GM18858 (cell line): ENCODE results near the gene CAP2.
"Not testable (repeated sequence)": the region's sequence is repeated elsewhere in the genome, so short reads cannot be mapped to it uniquely, and the experiment has no call there.

Experiments
- ATAC-seq: cut with Tn5 transposase; IDR thresholded peaks from one replicate; pipeline ENCODE4 v1.9.1; 2021; ENCODE audit not compliant: unreplicated experiment

The CAP2 gene

DNA sequence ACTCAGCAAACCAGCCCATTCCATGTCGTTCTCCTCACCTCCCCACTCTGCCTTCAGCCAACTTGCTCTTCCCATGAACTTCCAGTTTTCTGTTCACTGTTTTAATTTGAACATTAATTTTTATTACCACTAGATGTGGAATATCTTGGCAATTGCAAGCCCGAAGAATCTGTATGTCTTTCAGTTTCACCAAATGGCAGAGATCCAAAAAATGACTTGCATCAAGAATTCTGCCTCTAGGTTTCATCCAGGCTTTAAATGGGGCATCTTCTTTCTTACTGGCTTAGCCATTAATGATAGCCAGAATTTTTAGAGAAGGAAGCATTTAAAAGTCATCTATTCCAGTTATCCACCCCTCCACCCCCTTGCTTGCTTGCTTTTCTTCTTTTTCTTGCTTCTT lies 39.0 kb downstream of the CAP2 start:
- ATAC-seq: no peak

DNA sequence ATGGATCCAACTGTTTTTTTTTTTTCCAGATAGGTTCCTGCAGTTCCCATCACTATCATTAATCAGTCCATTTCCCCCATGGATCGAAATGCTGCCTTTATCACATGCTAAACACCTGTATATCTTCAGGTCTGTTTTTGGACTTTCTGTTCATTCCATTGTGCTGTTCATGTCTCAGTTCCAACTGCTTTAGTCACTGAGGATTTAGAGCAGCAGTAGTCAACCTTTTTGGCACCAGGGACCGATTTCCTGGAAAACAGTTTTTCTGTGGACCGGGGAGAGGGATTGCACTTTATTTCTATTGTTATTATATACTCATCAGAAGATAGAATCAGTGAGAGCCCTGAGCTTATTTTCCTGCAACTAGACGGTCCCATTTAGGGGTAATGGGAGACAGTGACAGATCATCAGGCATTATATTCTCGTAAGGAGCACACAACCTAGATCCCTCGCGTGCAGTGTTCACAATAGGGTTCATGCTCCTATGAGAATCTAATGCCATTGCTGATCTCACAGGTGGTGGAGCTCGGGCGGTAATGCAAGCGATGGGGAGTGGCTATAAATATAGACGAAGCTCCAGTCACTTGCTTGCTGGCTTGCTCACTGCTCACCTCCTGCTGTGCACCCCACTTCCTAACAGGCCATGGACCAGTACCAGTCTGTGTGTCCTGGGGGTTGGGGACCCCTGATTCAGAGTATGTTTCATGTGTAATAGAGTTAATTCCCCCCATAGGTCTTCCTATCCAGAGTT lies 46.0 kb downstream of the CAP2 start:
- no peak for ATAC-seq

DNA sequence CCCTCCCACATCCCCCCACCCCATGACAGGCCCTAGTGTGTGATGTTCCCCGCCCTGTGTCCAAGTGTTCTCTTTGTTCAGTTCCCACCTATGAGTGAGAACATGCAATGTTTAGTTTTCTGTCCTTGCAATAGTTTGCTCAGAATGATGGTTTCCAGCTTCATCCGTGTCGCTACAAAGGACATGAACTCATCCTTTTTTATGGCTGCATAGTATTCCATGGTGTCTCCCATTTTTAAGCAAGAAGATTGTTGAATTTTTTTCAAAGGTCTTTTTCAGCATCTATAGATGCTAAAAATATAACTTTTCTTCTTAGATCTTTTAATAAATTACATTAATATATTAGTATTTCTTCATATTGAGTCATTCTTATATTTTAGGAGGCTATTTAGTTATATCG lies 47.4 kb downstream of the CAP2 start:
- ATAC-seq: not testable (repeated sequence)

DNA sequence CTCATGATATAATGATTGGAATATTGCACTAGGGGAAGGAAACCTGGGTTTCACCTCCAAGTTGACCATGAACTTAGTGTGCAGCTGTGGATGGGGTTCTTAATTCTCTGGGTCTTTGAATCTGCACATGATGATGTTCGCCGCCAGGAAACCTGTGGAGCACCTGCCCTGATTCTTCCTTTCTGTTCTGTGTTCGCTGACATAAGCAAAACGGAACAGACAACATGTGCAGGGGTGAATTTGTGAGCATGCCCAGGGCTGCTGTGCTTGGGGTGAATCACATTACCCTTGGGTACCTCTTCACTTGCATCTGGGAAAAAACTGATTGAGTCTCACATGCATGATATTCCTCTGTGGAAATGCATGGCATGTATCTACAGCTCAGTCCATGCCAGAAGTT lies 48.8 kb downstream of the CAP2 start:
- ATAC-seq: no peak

DNA sequence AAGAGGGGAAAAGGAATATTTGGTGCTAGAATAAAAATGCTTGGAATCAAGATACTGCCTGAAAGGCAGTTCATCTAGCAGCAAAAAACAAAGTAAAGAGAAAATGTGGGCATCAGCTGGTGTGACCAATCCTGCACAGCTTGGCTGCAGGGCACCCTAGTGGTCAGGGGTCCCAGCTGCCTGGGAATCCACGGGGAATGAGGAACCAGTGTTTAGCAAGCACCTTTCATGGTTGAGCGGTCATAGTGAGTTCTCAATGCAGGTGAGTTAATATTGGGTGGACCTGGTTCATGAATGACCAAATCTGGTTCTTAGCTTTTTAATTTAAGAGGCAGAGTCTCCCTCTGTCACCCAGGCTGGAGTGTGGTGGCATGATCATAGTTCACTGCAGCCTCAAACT lies 53.3 kb downstream of the CAP2 start:
- no peak for ATAC-seq

GRCh38 chr6:17448165-17448564 lies 54.8 kb downstream of the CAP2 start:
- no peak for ATAC-seq

DNA sequence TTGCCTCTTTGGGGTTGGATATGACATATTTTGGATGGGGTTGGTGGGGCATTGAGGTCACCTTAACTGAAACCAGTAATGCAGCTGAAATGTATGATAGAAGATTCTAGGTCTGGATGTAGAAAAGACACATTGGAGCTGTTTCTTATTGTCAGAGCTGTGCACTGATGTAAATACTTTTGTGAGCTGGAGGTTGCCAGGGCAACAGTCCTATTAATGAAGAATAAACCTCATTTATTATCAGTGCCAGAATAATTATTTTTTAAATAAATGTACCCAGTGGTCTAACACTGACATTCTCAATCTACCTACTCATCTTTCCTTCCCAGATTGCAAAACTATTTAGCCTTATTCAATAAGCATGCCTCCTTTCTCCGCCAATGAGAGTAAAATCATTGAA lies 57.0 kb downstream of the CAP2 start:
- ATAC-seq: no peak

- no peak for ATAC-seq
These were observed 57.4 kb downstream of the CAP2 start for GRCh38 chr6:17450832-17451231.

DNA sequence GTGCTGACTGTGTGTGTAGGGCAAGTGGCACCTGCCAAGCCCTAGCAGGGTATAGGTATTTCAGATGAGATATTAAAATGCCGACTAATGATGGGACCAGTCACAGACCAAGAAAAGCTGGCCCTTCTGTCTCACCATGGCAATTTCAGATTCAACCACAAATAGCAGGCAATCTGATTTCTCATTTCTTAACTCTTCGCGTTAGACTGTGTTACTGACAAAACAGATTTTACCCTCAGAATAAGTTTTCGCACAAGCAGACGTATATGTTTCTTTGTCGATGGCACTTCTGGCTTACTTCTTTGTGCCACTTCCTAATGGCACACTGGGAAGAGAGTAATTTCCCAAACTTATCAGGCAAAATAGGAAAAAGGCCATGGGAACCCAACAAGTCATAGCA lies 58.7 kb downstream of the CAP2 start:
- no peak for ATAC-seq

DNA sequence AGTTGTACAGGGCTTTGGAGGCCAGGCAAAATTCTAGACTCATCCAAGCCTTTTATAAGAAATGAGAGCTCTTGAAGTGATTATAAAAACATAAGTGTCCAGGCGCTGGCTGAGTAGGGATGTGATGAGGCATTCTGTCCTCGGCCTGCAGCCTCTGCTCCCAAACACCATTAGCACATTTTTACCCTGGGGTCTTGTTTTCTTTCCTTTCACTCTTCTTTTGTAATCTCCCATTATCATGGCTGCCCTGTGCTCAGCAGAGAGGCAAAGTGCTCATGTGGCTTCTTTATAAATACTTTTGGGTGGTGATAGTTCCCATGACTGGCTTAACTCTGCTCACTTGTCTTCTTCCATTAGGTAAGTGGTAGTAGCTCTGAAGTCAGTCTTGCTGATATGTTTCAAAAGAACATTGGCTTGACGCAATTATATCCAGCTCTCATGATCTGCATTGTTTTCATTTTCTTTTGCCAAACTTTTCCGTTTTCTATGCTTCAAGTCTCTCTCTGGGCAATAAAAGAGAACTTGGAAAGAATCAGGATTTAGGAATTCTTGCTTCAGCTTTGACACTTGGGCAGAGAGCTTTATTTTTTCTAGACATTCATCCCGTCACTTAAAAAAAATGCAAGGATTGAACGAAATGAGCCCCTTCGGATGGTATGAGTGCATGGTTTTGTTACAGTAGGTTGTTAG lies 61.1 kb downstream of the CAP2 start:
- ATAC-seq: no peak

DNA sequence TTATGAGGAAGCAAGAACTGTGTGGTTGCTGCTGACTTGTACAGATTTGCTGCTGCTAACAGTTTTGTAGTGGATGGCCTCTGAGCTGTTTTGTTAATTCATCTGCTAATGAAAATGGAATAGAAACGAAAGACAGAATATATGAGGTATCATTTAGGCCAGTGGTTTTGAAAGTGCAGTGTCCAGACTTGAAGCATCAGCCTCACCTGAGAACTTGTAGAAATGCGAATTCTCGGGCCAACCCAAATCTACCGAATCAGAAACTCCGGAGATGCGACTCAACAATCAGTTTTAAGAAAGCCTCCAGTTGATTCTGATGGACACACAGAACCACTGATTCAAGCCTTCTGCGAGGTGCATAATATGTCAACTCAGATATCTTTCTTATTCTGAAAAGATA lies 62.5 kb downstream of the CAP2 start:
- no peak for ATAC-seq

DNA sequence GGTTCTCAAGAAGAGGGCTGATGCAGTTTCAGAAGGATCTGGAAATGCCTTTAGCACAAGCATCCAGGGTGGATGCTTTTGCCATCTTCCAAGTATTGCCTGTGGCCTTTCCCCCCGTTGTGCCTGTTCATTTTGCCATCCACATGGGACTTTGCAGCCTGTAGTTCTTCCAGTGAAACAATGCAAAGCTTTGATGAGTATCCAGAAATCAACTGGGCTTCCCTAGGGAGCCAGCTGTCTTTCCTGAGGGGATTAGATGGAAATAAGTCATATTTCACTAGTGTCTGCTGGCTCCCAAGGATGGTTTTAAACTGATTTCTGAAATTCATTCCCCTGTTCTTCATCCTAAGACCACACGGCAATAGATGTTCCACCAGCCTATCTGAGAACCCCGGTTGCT lies 63.3 kb downstream of the CAP2 start:
- no peak for ATAC-seq

GRCh38 chr6:17457405-17457804 lies 64.0 kb downstream of the CAP2 start:
- ATAC-seq: no peak

DNA sequence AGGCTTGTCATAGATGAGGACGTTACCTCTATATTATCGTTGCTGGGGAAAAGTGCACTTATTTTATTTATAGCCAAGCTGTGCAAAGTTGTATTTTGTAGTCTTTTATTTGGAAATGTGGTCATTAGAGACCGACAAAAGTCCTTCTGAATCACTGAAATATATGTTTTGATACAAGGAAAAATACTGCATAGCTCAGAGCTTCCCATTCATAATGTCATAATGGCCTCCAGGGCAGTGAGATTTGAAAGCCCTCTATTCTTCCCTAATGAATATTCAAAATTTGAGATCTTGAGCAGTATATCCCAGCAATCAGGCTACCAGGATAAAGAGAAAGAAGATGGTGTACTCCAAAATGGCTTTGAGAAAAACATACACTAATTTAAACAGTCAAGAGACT lies 64.6 kb downstream of the CAP2 start:
- no peak for ATAC-seq

GRCh38 chr6:17458966-17459365 lies 65.6 kb downstream of the CAP2 start:
- ATAC-seq: no peak

GRCh38 chr6:17460862-17461261 lies 67.5 kb downstream of the CAP2 start:
- no peak for ATAC-seq

DNA sequence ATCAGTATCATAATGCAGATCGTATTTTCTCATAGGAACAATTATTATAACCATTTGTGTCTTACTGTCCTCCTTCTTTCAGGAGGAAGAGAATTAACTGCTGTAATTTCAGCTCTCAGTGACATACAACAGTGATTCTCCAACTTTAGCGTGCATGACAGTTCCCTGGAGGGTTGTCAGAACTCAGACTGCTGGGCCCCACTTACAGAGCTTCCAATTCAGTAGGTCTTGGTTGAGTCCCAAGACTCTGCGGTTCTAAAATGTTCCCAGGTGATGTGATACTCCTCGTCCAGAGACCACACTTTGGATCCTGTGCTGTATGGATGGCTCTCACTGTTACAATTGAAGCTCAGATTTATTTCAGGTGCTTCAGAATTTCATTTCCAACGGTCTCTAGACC lies 72.8 kb downstream of the CAP2 start:
- ATAC-seq: no peak

DNA sequence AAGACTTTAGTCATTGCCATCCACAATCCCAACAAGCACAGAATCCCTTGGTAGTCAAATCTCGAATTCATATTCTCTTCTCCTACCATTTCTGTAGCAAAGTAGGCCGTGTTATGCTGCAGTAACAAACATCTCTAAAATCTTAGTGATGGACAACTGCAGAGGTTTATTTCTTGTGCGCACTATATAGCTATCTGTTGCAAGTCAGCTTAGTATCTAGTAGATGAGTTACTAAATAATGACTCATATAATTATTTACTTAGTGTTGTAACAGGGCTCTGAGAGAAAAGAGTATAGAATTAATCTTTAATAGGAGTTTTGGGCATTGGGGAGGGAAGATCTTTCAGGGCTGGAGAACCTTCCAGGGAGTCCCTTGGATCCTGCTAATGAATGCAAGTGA lies 73.3 kb downstream of the CAP2 start:
- no peak for ATAC-seq

GRCh38 chr6:17469006-17469832 lies 75.8 kb downstream of the CAP2 start:
- no peak for ATAC-seq

- ATAC-seq: no peak
These were observed 77.0 kb downstream of the CAP2 start for GRCh38 chr6:17470202-17470937.

DNA sequence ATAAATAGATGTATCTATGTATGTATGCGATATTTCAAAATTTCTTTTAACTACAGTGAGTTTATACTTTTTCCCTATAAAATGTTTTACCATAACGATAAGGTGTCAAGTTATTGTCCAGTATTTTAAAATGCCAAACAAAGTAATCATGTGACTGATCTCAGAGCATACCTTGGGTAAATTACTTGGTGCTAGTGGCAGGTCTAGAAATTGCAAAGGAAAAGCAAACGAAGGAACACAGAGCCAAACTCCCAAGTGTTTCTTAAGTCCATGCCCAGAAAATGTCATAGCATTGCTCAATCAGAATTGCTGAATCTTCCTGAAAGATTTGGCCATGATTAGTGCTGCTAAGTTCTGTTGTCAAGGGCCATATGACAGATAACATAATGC lies 77.5 kb downstream of the CAP2 start:
- no peak for ATAC-seq
